ENCODE results near the gene ACY1.

- TF ChIP-seq ZFP41 (CRISPR knock-in tag; IDR thresholded peaks at IDR 0.05; ENCODE audit: borderline replicate concordance) (no peak), GLI4 (CRISPR knock-in tag; IDR thresholded peaks at IDR 0.05; ENCODE audit: borderline replicate concordance) (no peak), ATF7-NPFF (CRISPR knock-in tag; IDR thresholded peaks at IDR 0.05; ENCODE audit: low read depth) (no peak), IRF2 (CRISPR knock-in tag; IDR thresholded peaks at IDR 0.05) (no peak), SIX1 (CRISPR knock-in tag; IDR thresholded peaks at IDR 0.05; ENCODE audit: borderline replicate concordance) (no peak), PBX2 (CRISPR knock-in tag; IDR thresholded peaks at IDR 0.05) (no peak), CTCF (CRISPR knock-in tag; IDR thresholded peaks at IDR 0.05) (no peak), ZBTB8A (CRISPR knock-in tag; IDR thresholded peaks at IDR 0.05; ENCODE audit: borderline replicate concordance, low read depth) (no peak), CHCHD3 (CRISPR knock-in tag; IDR thresholded peaks at IDR 0.05) (no peak), HNF4G (IDR thresholded peaks at IDR 0.05; ENCODE audit: borderline replicate concordance, low read depth, low read length) (no peak), HNF4G (CRISPR knock-in tag; IDR thresholded peaks at IDR 0.05; ENCODE audit: borderline replicate concordance, low read depth) (no peak), ZSCAN29 (CRISPR knock-in tag; conservative IDR thresholded peaks at IDR 0.05) (no peak)
These were observed 45.2 kb downstream of the ACY1 start for GRCh38 chr3:52028572-52028971.

Data from HepG2 (cell line).